ENCODE results near the gene NAB1. TPM values are rescaled to one million over a fixed set of nuclear protein-coding genes. Genes with fewer than 3 reads are reported as not detected.
A peak's percentile ranks its signal among the peaks of the same experiment; 100 is the strongest.

Gene NAB1
- total RNA-seq, 2 experiments from 2014 or later = 23.0 to 24.8 TPM

DNA sequence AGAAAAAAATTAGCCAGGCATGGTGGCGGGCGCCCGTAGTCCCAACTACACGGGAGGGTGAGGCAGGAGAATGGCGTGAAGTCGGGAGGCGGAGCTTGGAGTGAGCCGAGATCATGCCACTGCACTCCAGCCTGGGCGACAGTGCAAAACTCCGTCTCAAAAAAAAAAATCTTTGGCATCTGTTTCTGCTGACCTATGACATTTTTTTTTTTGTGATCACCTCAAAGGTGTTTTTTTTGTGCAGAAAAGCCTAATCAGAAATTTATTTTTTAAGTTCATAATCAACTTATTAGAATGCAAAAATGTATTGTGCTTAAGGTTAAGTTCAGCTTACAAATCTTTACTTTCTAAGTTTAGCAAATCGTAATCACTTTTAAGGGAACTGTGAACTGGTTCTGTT lies 45.6 kb downstream of the NAB1 start:
- ChIA-PET POLR2A (interaction anchor here (1.6 kb wide), 1 partner anchor 16 kb away, joined by 5 read pairs; no protein-coding TSS in a partner anchor), CTCF (interaction anchor here (1.3 to 6.3 kb wide), 2 partner anchors 14 to 87 kb away, joined by 3 to 52 read pairs; no protein-coding TSS in a partner anchor)
- TF ChIP-seq, protein P1, sequence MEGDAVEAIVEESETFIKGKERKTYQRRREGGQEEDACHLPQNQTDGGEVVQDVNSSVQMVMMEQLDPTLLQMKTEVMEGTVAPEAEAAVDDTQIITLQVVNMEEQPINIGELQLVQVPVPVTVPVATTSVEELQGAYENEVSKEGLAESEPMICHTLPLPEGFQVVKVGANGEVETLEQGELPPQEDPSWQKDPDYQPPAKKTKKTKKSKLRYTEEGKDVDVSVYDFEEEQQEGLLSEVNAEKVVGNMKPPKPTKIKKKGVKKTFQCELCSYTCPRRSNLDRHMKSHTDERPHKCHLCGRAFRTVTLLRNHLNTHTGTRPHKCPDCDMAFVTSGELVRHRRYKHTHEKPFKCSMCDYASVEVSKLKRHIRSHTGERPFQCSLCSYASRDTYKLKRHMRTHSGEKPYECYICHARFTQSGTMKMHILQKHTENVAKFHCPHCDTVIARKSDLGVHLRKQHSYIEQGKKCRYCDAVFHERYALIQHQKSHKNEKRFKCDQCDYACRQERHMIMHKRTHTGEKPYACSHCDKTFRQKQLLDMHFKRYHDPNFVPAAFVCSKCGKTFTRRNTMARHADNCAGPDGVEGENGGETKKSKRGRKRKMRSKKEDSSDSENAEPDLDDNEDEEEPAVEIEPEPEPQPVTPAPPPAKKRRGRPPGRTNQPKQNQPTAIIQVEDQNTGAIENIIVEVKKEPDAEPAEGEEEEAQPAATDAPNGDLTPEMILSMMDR (IDR thresholded peaks at IDR 0.05) = no peak
- Mint-ChIP-seq H3K9me3 (no peaks in the 10 kb centered on the region), H3K36me3 (ENCODE audit: low read depth) (peaks cover 19% of the 10 kb centered on the region), H3K4me1 (ENCODE audit: low read depth) (peaks cover 30% of the 10 kb centered on the region), H3K4me3 (no peak overlapping the region), H3K27ac (no peak overlapping the region), H3K27me3 (no peaks in the 10 kb centered on the region)
- no peak for DNase-seq
- ATAC-seq = no peak
- intact Hi-C loops (cut with micrococcal nuclease) = loop anchor here (2.0 kb wide), 1 partner anchor 28 kb away; no protein-coding TSS in a partner anchor

DNA sequence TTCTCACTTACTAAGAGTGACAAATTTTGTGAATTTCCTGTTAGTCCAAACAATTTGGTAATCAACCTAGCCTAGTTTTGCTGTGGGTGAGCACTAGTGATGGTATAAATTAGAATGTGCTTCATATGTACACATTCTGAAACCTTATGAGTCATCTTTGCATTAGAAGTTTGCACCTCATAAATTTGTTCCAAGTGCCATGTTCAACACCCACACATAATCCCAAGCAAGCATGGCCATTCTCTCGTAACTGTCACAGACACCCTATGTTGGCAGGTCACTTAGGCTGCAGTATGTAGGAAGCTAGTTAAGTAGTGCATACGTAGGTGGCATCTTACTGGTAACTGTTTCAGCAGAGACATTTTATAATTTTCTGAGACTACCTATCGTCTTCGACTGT lies 46.9 kb downstream of the NAB1 start:
- Mint-ChIP-seq H3K4me3 (no peak overlapping the region), H3K4me1 (ENCODE audit: low read depth) (peaks cover 30% of the 10 kb centered on the region), H3K36me3 (ENCODE audit: low read depth) (peaks cover 15% of the 10 kb centered on the region), H3K27ac (peak overlapping the region; percentile 61), H3K9me3 (no peaks in the 10 kb centered on the region), H3K27me3 (no peaks in the 10 kb centered on the region)
- intact Hi-C loops (cut with micrococcal nuclease) = loop anchor here (2.0 kb wide), 1 partner anchor 27 kb away; no protein-coding TSS in a partner anchor
- ATAC-seq (peak; percentile 91), DNase-seq (peak; percentile 65)
- TF ChIP-seq, protein P1 (IDR thresholded peaks at IDR 0.05) = no peak
- ChIA-PET POLR2A (no interaction called here), CTCF (no interaction called here)

DNA sequence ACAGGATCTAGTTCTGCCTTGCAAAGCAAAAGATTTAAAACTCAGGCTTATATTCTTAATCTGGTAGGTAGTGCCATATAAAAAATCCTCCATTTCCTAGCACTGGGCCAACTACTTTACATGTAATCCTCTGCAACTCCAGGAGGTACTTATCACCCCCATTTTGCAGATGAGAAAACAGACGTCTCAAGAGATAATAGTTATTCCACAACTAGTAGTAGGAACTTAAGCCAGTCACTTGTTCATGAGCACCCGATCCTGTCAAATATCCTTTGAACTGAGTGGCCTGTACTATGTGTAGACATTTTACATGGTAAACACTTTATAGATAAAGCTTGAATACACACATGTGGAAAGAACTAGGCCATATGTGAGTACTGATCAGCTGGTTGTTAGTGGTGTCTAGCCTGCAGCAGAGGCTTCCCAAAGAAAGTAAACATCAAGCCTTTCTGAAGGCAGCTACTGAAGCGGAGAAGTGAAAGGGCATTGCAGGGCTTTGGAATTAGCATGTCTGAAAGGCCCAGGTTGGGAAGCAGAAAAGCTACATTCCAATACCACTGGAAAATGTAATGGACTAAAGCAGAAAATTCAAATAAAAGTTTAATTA lies 48.0 kb downstream of the NAB1 start:
- Mint-ChIP-seq H3K36me3 (ENCODE audit: low read depth) (peaks cover 11% of the 10 kb centered on the region), H3K27me3 (no peaks in the 10 kb centered on the region), H3K4me1 (ENCODE audit: low read depth) (peaks cover 31% of the 10 kb centered on the region), H3K27ac (no peak overlapping the region), H3K4me3 (no peak overlapping the region), H3K9me3 (no peaks in the 10 kb centered on the region)
- ATAC-seq (no peak), DNase-seq (no peak)
- intact Hi-C loops (cut with micrococcal nuclease) = no loop called here
- CTCF ChIA-PET = interaction anchor here (1.3 to 1.6 kb wide), 2 partner anchors 16 to 214 kb away, joined by 3 to 6 read pairs; no protein-coding TSS in a partner anchor
- TF ChIP-seq, protein P1 (IDR thresholded peaks at IDR 0.05) = no peak
- POLR2A ChIA-PET = no interaction called here

DNA sequence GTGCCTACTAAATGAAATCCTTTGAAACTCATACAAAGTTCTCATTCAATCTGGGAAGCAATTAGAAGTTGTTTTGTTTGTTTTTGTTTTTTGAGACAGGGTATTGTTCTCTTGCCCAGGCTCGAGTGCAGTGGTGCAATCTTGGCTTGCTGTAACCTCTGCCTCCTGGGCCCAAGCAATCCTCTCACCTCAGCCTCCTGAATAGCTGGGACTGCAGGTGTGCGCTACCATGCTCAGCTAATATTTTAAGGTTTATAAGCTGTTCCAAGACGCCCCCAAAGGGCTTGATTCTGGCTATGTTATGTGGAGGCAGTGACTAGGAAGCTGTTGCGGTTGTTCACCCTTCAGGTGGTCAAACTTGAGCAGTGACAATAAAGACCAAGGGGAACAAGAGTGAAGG lies 48.5 kb downstream of the NAB1 start:
- H3K9me3 Mint-ChIP-seq = no peaks in the 10 kb centered on the region
- ChIA-PET CTCF (interaction anchor here (1.3 to 1.6 kb wide), 2 partner anchors 17 to 214 kb away, joined by 3 to 6 read pairs; no protein-coding TSS in a partner anchor), POLR2A (no interaction called here)
- no peak overlapping the region for H3K4me3 Mint-ChIP-seq
- H3K27me3 Mint-ChIP-seq = no peaks in the 10 kb centered on the region
- no peak for DNase-seq
- ATAC-seq = no peak
- H3K4me1 Mint-ChIP-seq (ENCODE audit: low read depth) = peaks cover 32% of the 10 kb centered on the region
- peaks cover 11% of the 10 kb centered on the region for H3K36me3 Mint-ChIP-seq (ENCODE audit: low read depth)
- H3K27ac Mint-ChIP-seq = no peak overlapping the region
- intact Hi-C loops (cut with micrococcal nuclease) = no loop called here
- TF ChIP-seq, protein P1 (IDR thresholded peaks at IDR 0.05) = no peak

DNA sequence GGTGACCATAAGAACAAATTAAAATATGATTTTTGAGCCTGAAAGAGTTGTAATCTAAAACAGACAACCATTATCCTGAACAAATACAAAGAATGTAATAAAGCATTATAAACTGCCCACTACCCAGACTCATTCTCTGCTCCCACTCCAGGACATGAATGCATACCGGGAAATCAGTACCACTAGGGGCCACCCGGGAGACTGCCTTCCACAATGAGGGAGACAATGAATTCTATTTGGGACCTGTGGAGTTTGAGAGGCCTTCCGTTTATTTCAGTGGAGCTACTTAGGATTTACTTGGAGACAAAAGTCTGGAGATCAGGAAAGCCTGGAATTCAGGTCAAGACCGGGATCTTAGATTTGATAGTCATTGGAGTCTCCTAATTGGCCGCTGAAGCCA lies 50.0 kb downstream of the NAB1 start:
- ChIA-PET CTCF (no interaction called here), POLR2A (interaction anchor here (1.7 kb wide), 1 partner anchor 17 kb away, joined by 4 read pairs; no protein-coding TSS in a partner anchor)
- TF ChIP-seq, protein P1 (IDR thresholded peaks at IDR 0.05) = no peak
- H3K36me3 Mint-ChIP-seq (ENCODE audit: low read depth) = peaks cover 1% of the 10 kb centered on the region
- H3K27me3 Mint-ChIP-seq = no peaks in the 10 kb centered on the region
- H3K9me3 Mint-ChIP-seq = no peaks in the 10 kb centered on the region
- intact Hi-C loops (cut with micrococcal nuclease) = no loop called here
- H3K4me1 Mint-ChIP-seq (ENCODE audit: low read depth) = peaks cover 21% of the 10 kb centered on the region
- H3K27ac Mint-ChIP-seq = no peak overlapping the region
- H3K4me3 Mint-ChIP-seq = no peak overlapping the region
- ATAC-seq (no peak), DNase-seq (no peak)

Measured in activated CD8-positive, alpha-beta T cell treated with anti-CD3 and anti-CD28 coated beads for 36 hours (primary cell).